HCT116 (cell line): ENCODE measurements around the gene RNASE8. TPM values are rescaled to one million over a fixed set of nuclear protein-coding genes. Genes with fewer than 3 reads are reported as not detected.

Experiments used
- ATAC-seq: fragments of 200-7000 bp; cut with Tn5 transposase; 2 replicates; pipeline ENCODE4 v1.9.1; 2020; ENCODE audit warnings: mild to moderate bottlenecking, moderate library complexity
- BruUV-seq: library from RNA; stranded (reverse); fragments of 400-500 nt; replicated peaks from 2 replicates; lab custom pipeline; 2021; lab: Mats Ljungman, UMichigan
- CTCF ChIA-PET: fragments of 300-600 bp; sonication (Branson Sonifier 250); formaldehyde crosslinking; loops from one replicate; lab custom pipeline; 2021; ENCODE audit warnings: antibody characterized with exemption; lab: Charles Lee
- POLR2A ChIA-PET: fragments of 300-600, 350-600 bp; sonication (Branson Sonifier 250); formaldehyde crosslinking; loops from one replicate; lab custom pipeline; 2021; ENCODE audit warnings: antibody characterized with exemption; lab: Charles Lee
- RAD21 ChIA-PET, 2 experiments: fragments of 300-600 bp; sonication (Branson Sonifier 250); formaldehyde crosslinking; loops; one replicate each; lab custom pipeline; 2023; ENCODE audit warnings: low total read pairs in 2 of 2; ENCODE audit not compliant: uncharacterized antibody in 2 of 2, unreplicated experiment in 2 of 2, low non-redundant PET in 1 of 2; lab: Charles Lee
- DNase-seq: peaks from one replicate; pipeline ENCODE4 v3.0.0-alpha.2; 2010; ENCODE audit warnings: low read depth, low spot score
- H2AFZ ChIP-seq: fragments of 200-600 bp; shearing (Covaris generic), sonication (generic); 2 replicates; pipeline ENCODE4 v1.6.1; 2017; ENCODE audit warnings: low read depth, mixed run types, mixed read lengths, antibody characterized with exemption, low read length; ENCODE audit not compliant: poor library complexity, severe bottlenecking
- H3K27ac ChIP-seq: 2 replicates; pipeline ENCODE4 v1.5.1; 2012; ENCODE audit warnings: low read depth, low read length
- H3K27me3 ChIP-seq: fragments of 200-600 bp; sonication (generic); 2 replicates; pipeline ENCODE4 v1.6.1; 2016; ENCODE audit warnings: mixed run types, low read length, mixed read lengths; ENCODE audit not compliant: insufficient read depth
- H3K36me3 ChIP-seq, 2 experiments: fragments of 200-500 bp in 1 of 2; fragments of 200-600 bp in 1 of 2; sonication (Bioruptor generic) in 1 of 2; sonication (generic) in 1 of 2; 2 replicates each; pipeline versions ENCODE4 v1.5.1 to v1.6.1; 2014 to 2016; ENCODE audit warnings: low read length in 2 of 2, inconsistent platforms in 1 of 2, mixed read lengths in 1 of 2, mixed run types in 1 of 2; ENCODE audit not compliant: insufficient read depth in 2 of 2, control insufficient read depth in 1 of 2
- H3K4me1 ChIP-seq, 2 experiments: fragments of 200-600 bp in 1 of 2; sonication (generic) in 1 of 2; 2 replicates each; pipeline versions ENCODE4 v1.5.1 to v1.6.1; 2012 to 2017; ENCODE audit warnings: low read length in 2 of 2, inconsistent platforms in 1 of 2, mild to moderate bottlenecking in 1 of 2, mixed read lengths in 1 of 2, mixed run types in 1 of 2, moderate library complexity in 1 of 2; ENCODE audit not compliant: insufficient read depth in 2 of 2, control insufficient read depth in 1 of 2
- H3K4me2 ChIP-seq: fragments of 200-600 bp; sonication (generic); 2 replicates; pipeline ENCODE4 v1.6.1; 2017; ENCODE audit warnings: mixed run types, low read length, mixed read lengths
- H3K4me3 ChIP-seq, 2 experiments: fragments of 200-600 bp in 1 of 2; sonication (generic) in 1 of 2; replicated peaks in 1 of 2; 2 replicates each; pipeline ENCODE4 v1.5.1; 2011 to 2016; ENCODE audit warnings: low read length in 2 of 2, control low read depth in 1 of 2, low read depth in 1 of 2, mild to moderate bottlenecking in 1 of 2, mixed read lengths in 1 of 2, mixed run types in 1 of 2
- H3K79me2 ChIP-seq: fragments of 200-600 bp; sonication (generic); 2 replicates; pipeline ENCODE4 v1.6.1; 2017; ENCODE audit warnings: mild to moderate bottlenecking, mixed run types, low read length, moderate library complexity, mixed read lengths; ENCODE audit not compliant: insufficient read depth
- H3K9ac ChIP-seq: fragments of 200-600 bp; sonication (generic); 2 replicates; pipeline ENCODE4 v1.6.1; 2016; ENCODE audit warnings: low read length, mixed read lengths
- H3K9me2 ChIP-seq: fragments of 200-600 bp; sonication (generic), shearing (Covaris generic); 2 replicates; pipeline ENCODE4 v1.6.1; 2017; ENCODE audit warnings: mixed run types, mild to moderate bottlenecking, moderate library complexity; ENCODE audit not compliant: insufficient read depth
- H3K9me3 ChIP-seq, 2 experiments: fragments of 200-500 bp in 1 of 2; fragments of 200-600 bp in 1 of 2; sonication (Bioruptor generic) in 1 of 2; sonication (generic) in 1 of 2; 2 replicates each; pipeline ENCODE4 v1.6.1; 2014 to 2017; ENCODE audit warnings: low read length in 2 of 2, mixed read lengths in 2 of 2, inconsistent platforms in 1 of 2, low read depth in 1 of 2, mild to moderate bottlenecking in 1 of 2, mixed run types in 1 of 2, moderate library complexity in 1 of 2; ENCODE audit not compliant: control insufficient read depth in 1 of 2, insufficient read depth in 1 of 2
- H4K20me1 ChIP-seq: fragments of 200-600 bp; sonication (generic), shearing (Covaris generic); 2 replicates; pipeline ENCODE4 v1.6.1; 2017; ENCODE audit warnings: mixed run types, mild to moderate bottlenecking, moderate library complexity; ENCODE audit not compliant: insufficient read depth
- ATF3 ChIP-seq: IDR thresholded peaks from 2 replicates; pipeline ENCODE4 v1.6.1; 2012
- CEBPB ChIP-seq: IDR thresholded peaks from 2 replicates; pipeline ENCODE4 v1.6.1; 2012; ENCODE audit warnings: low read depth
- CTCF ChIP-seq, 3 experiments: fragments of 200-600 bp in 1 of 3; sonication (generic) in 1 of 3; IDR thresholded peaks in 2 of 3; conservative IDR thresholded peaks in 1 of 3; 2 replicates each; pipeline ENCODE4 v1.5.1; 2012 to 2017; ENCODE audit warnings: low read depth in 2 of 3, low read length in 2 of 3, antibody characterized with exemption in 1 of 3, borderline replicate concordance in 1 of 3, control low read depth in 1 of 3, mild to moderate bottlenecking in 1 of 3, mixed read lengths in 1 of 3, mixed run types in 1 of 3, moderate library complexity in 1 of 3; ENCODE audit not compliant: insufficient read depth in 1 of 3
- EZH2phosphoT487 ChIP-seq: fragments of 200-600 bp; IDR thresholded peaks from 2 replicates; pipeline ENCODE4 v1.6.1; 2018; ENCODE audit warnings: antibody characterized with exemption, borderline replicate concordance
- POLR2A ChIP-seq: IDR thresholded peaks from 2 replicates; pipeline ENCODE4 v1.7.0; 2011; ENCODE audit warnings: borderline replicate concordance; ENCODE audit not compliant: insufficient read depth, insufficient read length; ENCODE audit errors: extremely low read depth
- REST ChIP-seq: IDR thresholded peaks from 2 replicates; pipeline ENCODE4 v1.6.1; 2012; ENCODE audit warnings: low read depth
- SIN3A ChIP-seq: IDR thresholded peaks from 2 replicates; pipeline ENCODE4 v1.6.1; 2012; ENCODE audit warnings: low read depth
- SRF ChIP-seq: IDR thresholded peaks from 2 replicates; pipeline ENCODE4 v1.6.1; 2012; ENCODE audit warnings: low read depth
- YY1 ChIP-seq: IDR thresholded peaks from 2 replicates; pipeline ENCODE4 v1.6.1; 2011; ENCODE audit warnings: low read length, low read depth, moderate library complexity, mild to moderate bottlenecking; ENCODE audit not compliant: insufficient replicate concordance; ENCODE audit errors: extremely low read depth
- ZFX ChIP-seq: fragments of 450-650 bp; IDR thresholded peaks from 2 replicates; pipeline ENCODE4 v1.6.1; 2017
- ZNF274 ChIP-seq: fragments of 200-500 bp; sonication (Bioruptor generic); IDR thresholded peaks from 2 replicates; pipeline ENCODE4 v1.6.1; 2014; ENCODE audit warnings: mild to moderate bottlenecking, low read depth, low read length, inconsistent platforms
- intact Hi-C: fragments of 100-400 bp; cut with micrococcal nuclease; formaldehyde crosslinking; loops from 2 replicates; pipeline ENCODE4 v1.10.0; 2022
- total RNA-seq: library from RNA; stranded (reverse); gene quantifications from one replicate; pipeline ENCODE4 v1.2.1, GENCODE V29; 2021; ENCODE audit not compliant: unreplicated experiment

RNASE8 gene
- total RNA-seq, 1 experiment from 2014 or later, result not detected

- Histone ChIP-seq H3K4me1 (peaks cover 3 to 24% of the 10 kb centered on the region in 2 experiments), H2AFZ (no peak overlapping the region), H3K9ac (no peak overlapping the region), H3K27ac (no peak overlapping the region), H3K4me3 (no peak overlapping the region), H4K20me1 (no peaks in the 10 kb centered on the region), H3K79me2 (no peaks in the 10 kb centered on the region), H3K4me2 (no peak overlapping the region), H3K36me3 (no peaks in the 10 kb centered on the region; a peak in 1 of 4 replicates), H3K27me3 (no peaks in the 10 kb centered on the region), H3K9me3 (no peaks in the 10 kb centered on the region), H3K9me2 (no peaks in the 10 kb centered on the region)
- ChIA-PET CTCF (interaction anchor here (1.4 kb wide), 2 partner anchors 15 to 70 kb away, joined by 4 to 5 read pairs; no protein-coding TSS in a partner anchor), RAD21 (no interaction called here), POLR2A (no interaction called here)
- no TSS peak for BruUV-seq
- no peak for TF ChIP-seq POLR2A
- no peak for TF ChIP-seq SRF
- no peak for TF ChIP-seq ZNF274
- TF ChIP-seq CTCF (IDR thresholded peaks at IDR 0.05 in 2 of 3, conservative IDR thresholded peaks at IDR 0.05 in 1 of 3; ENCODE audit: borderline replicate concordance in 1 of 3, insufficient read depth in 1 of 3, low read depth in 2 of 3, low read length in 2 of 3), result no peak
- TF ChIP-seq EZH2phosphoT487, result no peak
- TF ChIP-seq CEBPB, result no peak
- TF ChIP-seq ZFX, result no peak
- TF ChIP-seq YY1, result no peak
- no peak for TF ChIP-seq REST
- no peak for TF ChIP-seq ATF3
- no peak for TF ChIP-seq SIN3A
- intact Hi-C loops, result no loop called here
- no peak for DNase-seq
- no peak for ATAC-seq
These were observed 26.1 kb downstream of the RNASE8 start for GRCh38 chr14:21083565-21084325.
